GM23338 (cell line): ENCODE results near the gene ACSF2.

Experiments used
- CREB1 ChIP-seq: fragments of 250-450 bp; sonication (Bioruptor Pico); IDR thresholded peaks from 2 replicates; pipeline ENCODE4 v1.5.0; 2020; ENCODE audit warnings: low read depth, mild to moderate bottlenecking, moderate library complexity
- CTCF ChIP-seq, 2 experiments: fragments of 200-600 bp in 1 of 2; sonication (generic) in 1 of 2; conservative IDR thresholded peaks; 2 replicates each; pipeline versions ENCODE4 v1.5.1 to v1.6.1; 2016 to 2017; ENCODE audit warnings: antibody characterized with exemption in 2 of 2, low read depth in 2 of 2, mild to moderate bottlenecking in 2 of 2, moderate library complexity in 1 of 2

GRCh38 chr17:50379351-50380132, 46.5 kb upstream of the ACSF2 start:
- no peak for TF ChIP-seq CREB1
- no peak for TF ChIP-seq CTCF (conservative IDR thresholded peaks at IDR 0.05; ENCODE audit: low read depth in 2 of 2)
